CD4-positive, alpha-beta T cell treated with Interleukin-17A for 4 hours (primary cell): ENCODE data around the gene CHAC1.
"Not testable (repeated sequence)": the region's sequence is repeated elsewhere in the genome, so short reads cannot be mapped to it uniquely, and the experiment has no call there.

Experiments
- DNase-seq: peaks from one replicate; pipeline ENCODE4 v3.0.0-alpha.2; 2020; ENCODE audit warnings: mixed read lengths

CHAC1 gene

DNA sequence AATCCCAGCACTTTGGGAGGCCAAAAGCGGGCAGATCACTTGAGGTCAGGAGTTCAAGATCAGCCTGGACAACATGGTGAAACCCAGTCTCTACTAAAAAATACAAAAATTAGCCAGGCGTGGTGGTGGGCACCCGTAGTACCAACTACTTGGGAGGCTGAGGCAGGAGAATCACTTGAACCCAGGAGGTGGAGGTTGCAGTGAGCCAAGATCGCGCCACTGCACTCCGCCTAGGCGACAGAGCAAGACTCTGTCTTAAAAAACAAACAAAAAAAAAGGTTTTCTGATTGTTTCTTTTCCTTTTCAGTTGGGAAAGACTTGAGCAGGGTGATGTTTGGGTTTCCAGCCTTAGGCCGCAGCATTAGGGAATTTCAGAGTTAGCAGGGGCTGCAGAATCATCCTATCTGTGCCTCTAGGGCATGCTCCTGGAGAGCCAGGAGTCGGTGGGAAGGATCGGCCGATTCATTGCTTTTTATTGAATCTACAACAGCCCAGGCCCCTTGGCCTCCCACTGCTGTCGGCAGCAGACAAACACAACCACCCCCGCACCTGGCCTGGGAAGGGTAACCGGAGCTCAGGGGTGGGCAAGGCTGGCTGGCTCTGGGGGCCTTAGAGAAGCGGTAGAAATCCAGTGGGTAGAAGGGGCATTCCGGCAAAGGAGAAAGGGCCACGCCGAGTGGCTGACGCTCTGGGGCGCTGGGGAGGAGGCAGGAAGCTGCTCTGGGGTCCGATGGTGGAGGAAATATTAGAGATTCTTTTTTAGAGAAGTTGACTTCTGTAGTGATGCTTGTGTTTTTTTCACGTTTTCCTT is 6.3 kb downstream of the CHAC1 start:
- no peak for DNase-seq

GRCh38 chr15:40960151-40960885 is 7.0 kb downstream of the CHAC1 start:
- no peak for DNase-seq

GRCh38 chr15:40960925-40961324 is 7.7 kb downstream of the CHAC1 start:
- DNase-seq = no peak

DNA sequence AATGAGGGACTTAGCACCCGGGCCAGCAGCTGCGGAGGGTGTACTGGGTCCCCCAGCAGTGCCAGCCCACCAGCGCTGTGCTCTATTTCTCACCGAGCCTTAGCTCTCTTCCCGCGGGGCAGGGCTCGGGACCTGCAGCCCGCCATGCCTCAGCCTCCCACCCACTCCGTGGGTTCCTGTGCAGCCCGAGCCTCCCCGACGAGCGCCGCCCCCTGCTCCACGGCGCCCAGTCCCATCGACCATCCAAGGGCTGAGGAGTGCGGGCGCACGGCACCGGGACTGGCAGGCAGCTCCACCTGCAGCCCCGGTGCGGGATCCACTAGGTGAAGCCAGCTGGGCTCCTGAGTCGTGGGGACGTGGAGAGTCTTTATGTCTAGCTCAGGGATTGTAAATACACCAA is 8.5 kb downstream of the CHAC1 start:
- DNase-seq = not testable (repeated sequence)

DNA sequence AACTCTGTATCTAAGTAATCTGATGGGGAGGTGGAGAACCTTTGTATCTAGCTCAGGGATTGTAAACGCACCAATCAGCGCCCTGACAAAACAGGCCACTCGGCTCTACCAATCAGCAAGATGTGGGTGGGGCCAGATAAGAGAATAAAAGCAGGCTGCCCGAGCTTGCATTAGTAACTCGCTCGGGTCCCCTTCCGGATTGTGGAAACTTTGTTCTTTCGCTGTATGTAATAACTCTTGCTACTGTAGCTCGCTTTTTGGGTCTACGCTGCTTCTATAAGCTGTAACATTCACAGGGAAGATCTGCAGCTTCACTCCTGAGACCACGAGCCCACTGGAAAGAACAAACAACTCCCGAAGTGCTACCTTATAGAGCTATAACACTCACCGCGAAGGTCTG is 9.0 kb downstream of the CHAC1 start:
- not testable (repeated sequence) for DNase-seq

DNA sequence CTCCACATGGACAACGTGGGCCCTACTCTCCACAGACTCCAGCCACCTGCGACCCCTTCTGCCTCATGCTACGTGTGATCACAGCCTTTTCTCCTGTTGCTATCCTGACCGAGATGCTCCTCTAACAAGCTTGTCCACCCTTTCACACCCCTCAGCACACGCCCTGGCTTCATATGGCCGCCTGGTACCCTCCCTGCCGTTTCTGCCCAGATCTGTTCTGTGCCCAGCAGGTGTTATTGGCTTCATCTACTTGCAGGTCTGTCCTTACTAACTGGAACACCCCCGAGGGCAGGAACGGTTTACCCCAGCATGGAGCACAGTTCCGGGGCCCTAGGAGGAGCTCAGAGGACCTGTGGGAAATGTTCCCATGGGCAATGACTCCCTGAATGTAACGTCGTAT is 9.9 kb downstream of the CHAC1 start:
- no peak for DNase-seq

- DNase-seq = no peak
These were observed 10.7 kb downstream of the CHAC1 start for GRCh38 chr15:40964006-40964405.

GRCh38 chr15:40964634-40965033 is 11.4 kb downstream of the CHAC1 start:
- no peak for DNase-seq

- no peak for DNase-seq
These were observed 15.2 kb downstream of the CHAC1 start for GRCh38 chr15:40968290-40969085.

DNA sequence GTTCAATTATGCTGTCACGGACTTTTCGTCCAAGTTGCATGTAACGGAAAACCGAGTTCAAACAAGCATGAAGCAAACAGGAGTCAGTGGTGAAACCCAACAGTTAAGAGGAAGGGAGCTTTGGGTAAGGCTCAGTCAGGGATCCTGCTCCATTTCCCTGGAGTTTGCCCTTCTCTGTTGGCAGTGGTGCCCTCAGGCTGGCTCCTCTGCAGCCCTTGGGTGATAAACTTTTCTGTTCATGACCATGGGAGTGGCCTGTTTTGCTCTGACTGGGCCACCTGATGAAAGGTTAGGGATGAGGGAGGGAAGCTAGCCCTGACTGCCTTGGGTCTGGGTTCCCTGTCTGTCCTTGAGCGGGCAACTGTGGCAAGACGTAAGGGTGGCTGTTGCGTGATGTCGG is 16.1 kb downstream of the CHAC1 start:
- no peak for DNase-seq

GRCh38 chr15:40974879-40975278 is 21.6 kb downstream of the CHAC1 start:
- no peak for DNase-seq

GRCh38 chr15:40976819-40977218 is 23.5 kb downstream of the CHAC1 start:
- no peak for DNase-seq

- DNase-seq = no peak
These were observed 24.9 kb downstream of the CHAC1 start for GRCh38 chr15:40978141-40978540.

DNA sequence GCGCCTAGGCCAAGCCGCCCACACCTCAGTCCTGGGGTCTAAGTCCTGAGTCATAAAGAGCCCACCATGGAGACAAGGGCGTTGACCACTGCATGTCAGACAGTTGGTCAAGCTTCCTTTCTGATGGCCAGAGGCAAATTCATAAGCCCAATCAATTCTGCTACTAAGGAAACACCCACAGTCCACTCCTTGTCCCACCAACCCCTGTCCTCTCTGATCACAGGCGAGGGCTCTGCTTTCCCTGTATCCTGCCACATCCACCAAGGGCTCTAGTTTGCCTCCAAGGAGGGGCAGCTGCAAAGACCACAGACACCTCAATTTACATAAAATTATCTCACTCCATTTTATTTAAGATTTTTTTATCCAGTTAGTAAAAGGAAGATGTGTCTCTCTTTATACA is 25.3 kb downstream of the CHAC1 start:
- DNase-seq = no peak

DNA sequence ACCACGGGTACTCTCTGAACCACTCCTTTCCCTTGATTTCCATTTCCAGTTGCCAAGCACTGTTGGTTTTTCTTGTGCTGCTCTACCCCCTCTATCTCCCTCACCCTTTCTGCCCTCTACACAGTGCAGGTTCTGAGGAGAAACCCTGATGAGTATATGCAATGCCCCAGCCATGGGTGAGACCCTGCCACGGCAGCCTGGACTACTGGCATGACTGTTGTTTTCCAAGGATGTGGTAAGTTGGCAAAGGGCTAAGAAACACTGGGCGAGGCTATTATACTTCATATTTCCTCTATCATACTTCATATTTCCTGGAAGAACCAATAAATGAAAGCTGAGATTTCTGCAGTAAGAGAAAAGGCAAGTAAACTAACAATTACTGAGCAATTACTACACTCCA is 27.9 kb downstream of the CHAC1 start:
- DNase-seq = no peak

DNA sequence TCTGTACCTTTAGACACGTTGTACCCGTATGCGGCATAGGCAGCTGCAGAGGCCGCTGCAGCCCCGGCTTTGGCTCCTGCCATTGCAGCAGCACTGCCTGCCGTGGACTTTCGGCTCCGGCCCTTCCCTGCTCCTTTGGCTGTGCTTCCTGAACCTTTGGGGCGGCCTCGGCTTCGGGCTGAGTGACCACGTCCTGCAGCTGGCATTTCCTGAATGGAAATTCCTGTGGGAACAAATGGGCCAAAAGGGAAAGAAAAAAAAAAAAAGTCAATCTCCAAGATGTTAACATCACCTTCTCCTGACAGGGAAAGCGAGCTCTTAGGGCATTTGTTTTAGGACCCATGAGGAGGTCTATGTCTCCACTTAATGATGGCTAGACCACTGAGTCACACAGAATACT is 29.6 kb downstream of the CHAC1 start:
- no peak for DNase-seq

GRCh38 chr15:40984406-40984805 is 31.1 kb downstream of the CHAC1 start:
- DNase-seq = no peak

DNA sequence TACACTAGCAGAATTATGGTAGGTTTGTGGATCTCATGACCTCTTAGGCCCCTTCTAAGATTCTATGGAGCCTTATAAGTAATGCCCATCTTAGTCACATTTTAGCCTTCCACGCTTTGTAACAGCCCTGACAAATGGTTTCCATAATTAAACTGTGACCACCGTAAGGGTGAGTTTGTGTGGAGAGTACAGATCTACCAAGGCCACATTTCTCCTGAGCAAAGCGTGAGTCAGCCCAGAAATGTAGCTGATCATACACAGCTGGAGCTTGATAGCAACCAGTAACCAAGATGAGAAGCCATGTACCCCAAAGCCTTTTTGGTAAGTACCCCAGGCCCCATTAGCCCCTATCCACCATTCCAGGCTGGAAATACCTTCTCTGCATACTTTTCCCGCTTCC is 31.7 kb downstream of the CHAC1 start:
- no peak for DNase-seq

- no peak for DNase-seq
These were observed 32.5 kb downstream of the CHAC1 start for GRCh38 chr15:40985541-40986330.

DNA sequence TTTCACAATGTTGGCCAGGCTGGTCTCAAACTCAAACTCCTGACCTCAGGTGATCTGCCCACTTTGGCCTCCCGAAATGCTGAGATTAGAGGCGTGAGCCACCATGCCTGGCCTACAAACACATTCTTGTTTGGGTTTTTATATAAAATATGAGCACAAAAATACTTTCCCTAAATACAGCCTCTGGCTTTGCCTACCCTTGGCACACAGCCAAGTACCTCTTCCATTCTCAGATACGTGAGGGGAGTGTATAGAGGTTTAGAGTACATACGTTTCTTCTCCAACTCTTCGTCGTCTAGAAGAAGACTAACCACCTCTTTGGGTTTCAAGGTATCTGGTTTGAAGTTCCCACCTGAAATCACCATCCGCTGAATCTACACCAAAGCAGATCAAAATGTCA is 33.5 kb downstream of the CHAC1 start:
- DNase-seq = no peak

DNA sequence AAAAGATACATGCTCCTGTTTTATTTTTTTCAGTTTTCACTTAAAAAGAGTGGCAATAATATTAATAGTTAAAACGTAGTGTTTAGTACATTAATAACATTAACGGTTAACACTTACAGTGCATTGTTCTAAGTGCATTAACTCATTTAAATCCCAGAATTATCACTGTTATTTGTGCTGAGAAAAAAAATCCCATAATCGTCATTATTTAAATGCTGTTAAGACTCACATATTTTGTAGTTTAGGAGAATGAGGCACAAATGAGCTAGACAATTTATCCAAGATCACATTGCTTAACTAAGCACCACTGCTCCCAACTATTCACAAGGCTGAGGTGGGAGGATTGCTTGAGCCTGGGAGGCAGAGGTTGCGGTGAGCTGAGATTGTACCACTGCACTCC is 34.9 kb downstream of the CHAC1 start:
- DNase-seq = no peak

DNA sequence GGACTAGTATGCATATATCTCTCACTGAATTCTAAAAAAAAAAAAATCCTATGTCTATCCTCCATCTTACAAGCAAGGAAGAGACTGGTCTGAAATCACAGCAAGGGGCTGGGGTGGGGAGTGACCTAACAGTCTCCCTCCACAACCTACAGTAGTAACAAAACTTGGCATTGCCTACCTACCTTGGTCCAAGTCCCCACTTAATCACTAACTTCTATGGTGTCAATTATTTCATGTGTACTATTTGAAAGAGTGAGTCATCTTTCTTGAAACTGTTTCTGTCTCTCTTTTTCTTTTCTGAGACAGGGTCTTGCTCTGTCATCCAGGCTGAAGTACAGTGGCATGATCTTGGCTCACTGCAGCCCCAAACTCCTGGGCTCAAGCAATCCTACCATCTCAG is 36.8 kb downstream of the CHAC1 start:
- no peak for DNase-seq

DNA sequence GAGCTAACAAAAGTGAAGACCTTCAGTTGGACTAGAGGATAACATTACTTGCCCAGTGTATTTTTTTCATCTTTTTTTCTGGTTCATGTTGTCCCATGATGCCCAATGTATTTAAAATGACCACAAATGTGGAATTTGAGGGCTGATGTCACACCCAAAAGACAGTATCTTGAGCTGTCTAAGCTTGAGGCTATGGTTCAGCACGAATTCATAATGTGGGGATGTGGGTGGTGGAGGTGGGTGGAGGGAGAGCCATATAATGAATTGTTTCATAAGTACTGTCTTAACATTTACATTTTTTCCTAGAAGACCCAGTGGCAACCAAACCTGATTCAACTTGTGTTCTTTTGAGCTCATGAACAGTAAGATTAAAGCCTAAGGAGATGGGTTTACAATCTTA is 37.5 kb downstream of the CHAC1 start:
- no peak for DNase-seq
